ENCODE data around the gene PDGFB. TPM values are rescaled to one million over a fixed set of nuclear protein-coding genes. Genes with fewer than 3 reads are reported as not detected.

Gene PDGFB
- total RNA-seq, 2 experiments from 2014 or later: 0.45 to 0.69 TPM

- H3K27me3 Mint-ChIP-seq: peaks cover 14% of the 10 kb centered on the region
- H3K36me3 Mint-ChIP-seq (ENCODE audit: low read depth): no peaks in the 10 kb centered on the region
- Histone ChIP-seq H3K27ac (ENCODE audit: low read depth in 1 of 2, low read length in 2 of 2) (no peak overlapping the region), H3K36me3 (ENCODE audit: insufficient read depth, low read length) (no peaks in the 10 kb centered on the region), H3K27me3 (ENCODE audit: control insufficient read depth in 1 of 2, insufficient read depth in 2 of 2, low read length in 2 of 2) (peaks cover 0 to 2% of the 10 kb centered on the region in 2 experiments), H3K9me3 (ENCODE audit: control insufficient read depth in 1 of 2, insufficient read depth in 1 of 2, low read length in 2 of 2) (peaks cover 8 to 17% of the 10 kb centered on the region in 2 experiments), H3K4me1 (ENCODE audit: insufficient read depth, low read length) (peaks cover 6% of the 10 kb centered on the region), H3K4me3 (ENCODE audit: low read length) (no peak overlapping the region)
- TF ChIP-seq, protein P1, sequence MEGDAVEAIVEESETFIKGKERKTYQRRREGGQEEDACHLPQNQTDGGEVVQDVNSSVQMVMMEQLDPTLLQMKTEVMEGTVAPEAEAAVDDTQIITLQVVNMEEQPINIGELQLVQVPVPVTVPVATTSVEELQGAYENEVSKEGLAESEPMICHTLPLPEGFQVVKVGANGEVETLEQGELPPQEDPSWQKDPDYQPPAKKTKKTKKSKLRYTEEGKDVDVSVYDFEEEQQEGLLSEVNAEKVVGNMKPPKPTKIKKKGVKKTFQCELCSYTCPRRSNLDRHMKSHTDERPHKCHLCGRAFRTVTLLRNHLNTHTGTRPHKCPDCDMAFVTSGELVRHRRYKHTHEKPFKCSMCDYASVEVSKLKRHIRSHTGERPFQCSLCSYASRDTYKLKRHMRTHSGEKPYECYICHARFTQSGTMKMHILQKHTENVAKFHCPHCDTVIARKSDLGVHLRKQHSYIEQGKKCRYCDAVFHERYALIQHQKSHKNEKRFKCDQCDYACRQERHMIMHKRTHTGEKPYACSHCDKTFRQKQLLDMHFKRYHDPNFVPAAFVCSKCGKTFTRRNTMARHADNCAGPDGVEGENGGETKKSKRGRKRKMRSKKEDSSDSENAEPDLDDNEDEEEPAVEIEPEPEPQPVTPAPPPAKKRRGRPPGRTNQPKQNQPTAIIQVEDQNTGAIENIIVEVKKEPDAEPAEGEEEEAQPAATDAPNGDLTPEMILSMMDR (IDR thresholded peaks at IDR 0.05): no peak
- ATAC-seq (ENCODE audit: poor library complexity): no peak
- ChIA-PET CTCF (no interaction called here), POLR2A (no interaction called here)
- H3K4me1 Mint-ChIP-seq (ENCODE audit: low read depth): no peaks in the 10 kb centered on the region
- DNase-seq: no peak
- intact Hi-C loops (cut with DNase I, micrococcal nuclease): loop anchor here in 1 of 2 experiments (10.0 kb wide), 1 partner anchor 675 kb away; no protein-coding TSS in a partner anchor
- no peak overlapping the region for H3K4me3 Mint-ChIP-seq
- no peaks in the 10 kb centered on the region for H3K9me3 Mint-ChIP-seq
- H3K27ac Mint-ChIP-seq: no peak overlapping the region
Observed at GRCh38 chr22:39280250-39280649, 35.5 kb upstream of the PDGFB start.

- TF ChIP-seq, protein P1 (IDR thresholded peaks at IDR 0.05): no peak
- ChIA-PET POLR2A (no interaction called here), CTCF (no interaction called here)
- Histone ChIP-seq H3K4me3 (ENCODE audit: low read length) (no peak overlapping the region), H3K27ac (ENCODE audit: low read depth in 1 of 2, low read length in 2 of 2) (no peak overlapping the region), H3K4me1 (ENCODE audit: insufficient read depth, low read length) (peaks cover 6% of the 10 kb centered on the region), H3K27me3 (ENCODE audit: control insufficient read depth in 1 of 2, insufficient read depth in 2 of 2, low read length in 2 of 2) (peaks cover 0 to 2% of the 10 kb centered on the region in 2 experiments), H3K9me3 (ENCODE audit: control insufficient read depth in 1 of 2, insufficient read depth in 1 of 2, low read length in 2 of 2) (peaks cover 0 to 9% of the 10 kb centered on the region in 2 experiments), H3K36me3 (ENCODE audit: insufficient read depth, low read length) (no peaks in the 10 kb centered on the region)
- no peak overlapping the region for H3K27ac Mint-ChIP-seq
- no peaks in the 10 kb centered on the region for H3K4me1 Mint-ChIP-seq (ENCODE audit: low read depth)
- no peak overlapping the region for H3K4me3 Mint-ChIP-seq
- H3K36me3 Mint-ChIP-seq (ENCODE audit: low read depth): no peaks in the 10 kb centered on the region
- intact Hi-C loops (cut with DNase I, micrococcal nuclease): no loop called here
- ATAC-seq (ENCODE audit: poor library complexity) (no peak), DNase-seq (no peak)
- H3K9me3 Mint-ChIP-seq: no peaks in the 10 kb centered on the region
- H3K27me3 Mint-ChIP-seq: peaks cover 14% of the 10 kb centered on the region
Observed at GRCh38 chr22:39279170-39279850, 34.5 kb upstream of the PDGFB start.

DNA sequence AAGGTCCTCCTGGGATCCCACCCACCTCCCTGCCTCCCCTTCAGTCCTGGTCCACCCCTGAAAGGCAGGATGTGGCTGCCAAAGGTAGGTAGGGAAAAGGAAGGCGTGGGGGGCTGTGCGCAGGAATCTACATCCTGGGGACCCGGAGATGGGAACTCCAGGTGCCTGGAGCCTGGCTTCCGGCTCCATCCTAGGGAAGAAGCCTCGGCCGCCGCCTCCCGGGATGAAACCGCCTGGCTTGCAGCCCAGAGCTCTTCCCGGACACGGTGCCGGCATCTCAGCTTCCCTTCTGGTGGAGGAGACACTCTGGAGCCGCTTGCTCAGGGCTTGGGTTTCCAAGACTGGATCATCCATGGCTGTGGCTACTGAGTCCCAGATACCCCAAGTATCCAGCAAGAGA lies 33.3 kb upstream of the PDGFB start:
- intact Hi-C loops (cut with DNase I, micrococcal nuclease): no loop called here
- Histone ChIP-seq H3K9me3 (ENCODE audit: control insufficient read depth in 1 of 2, insufficient read depth in 1 of 2, low read length in 2 of 2) (peaks cover 0 to 6% of the 10 kb centered on the region in 2 experiments), H3K27me3 (ENCODE audit: control insufficient read depth in 1 of 2, insufficient read depth in 2 of 2, low read length in 2 of 2) (peaks cover 0 to 2% of the 10 kb centered on the region in 2 experiments), H3K36me3 (ENCODE audit: insufficient read depth, low read length) (no peaks in the 10 kb centered on the region), H3K27ac (ENCODE audit: low read depth in 1 of 2, low read length in 2 of 2) (no peak overlapping the region), H3K4me3 (ENCODE audit: low read length) (no peak overlapping the region), H3K4me1 (ENCODE audit: insufficient read depth, low read length) (peaks cover 2% of the 10 kb centered on the region)
- H3K4me1 Mint-ChIP-seq (ENCODE audit: low read depth): no peaks in the 10 kb centered on the region
- TF ChIP-seq, protein P1 (IDR thresholded peaks at IDR 0.05): no peak
- H3K4me3 Mint-ChIP-seq: no peak overlapping the region
- H3K27me3 Mint-ChIP-seq: peaks cover 14% of the 10 kb centered on the region
- no peak for ATAC-seq (ENCODE audit: poor library complexity)
- no peak for DNase-seq
- H3K36me3 Mint-ChIP-seq (ENCODE audit: low read depth): no peaks in the 10 kb centered on the region
- ChIA-PET POLR2A (no interaction called here), CTCF (no interaction called here)
- H3K9me3 Mint-ChIP-seq: no peaks in the 10 kb centered on the region
- no peak overlapping the region for H3K27ac Mint-ChIP-seq

Data from CD4-positive, alpha-beta T cell (primary cell).